OCI-LY7 (cell line): ENCODE results near the gene PPP4R4.

Experiments
- CTCF ChIP-seq: fragments of 200-600 bp; sonication (generic); conservative IDR thresholded peaks from 2 replicates; pipeline ENCODE4 v1.5.1; 2014; ENCODE audit warnings: mild to moderate bottlenecking, antibody characterized with exemption, low read length, moderate library complexity, mixed read lengths
- EZH2phosphoT487 ChIP-seq: fragments of 200-600 bp; sonication (generic); IDR thresholded peaks from 2 replicates; pipeline ENCODE4 v1.6.1; 2018; ENCODE audit warnings: low read depth, borderline replicate concordance, mild to moderate bottlenecking, mixed run types, antibody characterized with exemption, low read length, moderate library complexity, mixed read lengths

GRCh38 chr14:94163796-94164195 lies 10.3 kb upstream of the PPP4R4 start:
- TF ChIP-seq CTCF (no peak), EZH2phosphoT487 (no peak)
